CD4-positive, alpha-beta memory T cell (primary cell): ENCODE data around the gene RPL22. TPM values are rescaled to one million over a fixed set of nuclear protein-coding genes. Genes with fewer than 3 reads are reported as not detected.

Source experiments
- CTCF ChIA-PET: fragments of 350-600 bp; sonication (Branson Sonifier 250); formaldehyde crosslinking; loops from one replicate; lab custom pipeline; 2021; ENCODE audit warnings: inconsistent platforms; ENCODE audit not compliant: partially characterized antibody; lab: Charles Lee
- POLR2A ChIA-PET: fragments of 350-600 bp; sonication (Branson Sonifier 250); formaldehyde crosslinking; loops from one replicate; lab custom pipeline; 2021; ENCODE audit not compliant: partially characterized antibody; lab: Charles Lee
- DNase-seq, 5 donors: peaks; one replicate each; pipeline versions ENCODE4 v3.0.0 to v3.0.0-alpha.2; 2020 to 2022; ENCODE audit warnings: mixed read lengths in 1 of 5
- H3K27ac ChIP-seq: one replicate; pipeline ENCODE4 v1.7.0; 2013; ENCODE audit warnings: low read depth, low read length
- H3K27me3 ChIP-seq: 2 replicates; pipeline ENCODE4 v1.7.0; 2013; ENCODE audit warnings: mild to moderate bottlenecking, low read length, moderate library complexity; ENCODE audit not compliant: insufficient read depth
- H3K36me3 ChIP-seq: 2 replicates; pipeline ENCODE4 v1.7.0; 2013; ENCODE audit warnings: mild to moderate bottlenecking, low read length, moderate library complexity; ENCODE audit not compliant: insufficient read depth
- H3K4me1 ChIP-seq: 2 replicates; pipeline ENCODE4 v1.7.0; 2013; ENCODE audit warnings: mild to moderate bottlenecking, low read length, moderate library complexity; ENCODE audit not compliant: insufficient read depth
- H3K4me3 ChIP-seq, 2 donors: one replicate each; pipeline ENCODE4 v1.7.0; 2013; ENCODE audit warnings: low read length in 2 of 2, mild to moderate bottlenecking in 1 of 2
- H3K9me3 ChIP-seq, 2 donors: one replicate each; pipeline ENCODE4 v1.7.0; 2013; ENCODE audit warnings: low read length in 2 of 2, control low read depth in 1 of 2; ENCODE audit not compliant: control insufficient read depth in 1 of 2
- H3K27ac Mint-ChIP-seq, 7 donors: one replicate each; pipeline ENCODE4 v1.8.0; 2020 to 2021; ENCODE audit warnings: mixed read lengths in 7 of 7, mild to moderate bottlenecking in 6 of 7, inconsistent platforms in 3 of 7, moderate library complexity in 3 of 7
- H3K27me3 Mint-ChIP-seq, 2 donors: one replicate each; pipeline ENCODE4 v1.8.0; 2020 to 2021; ENCODE audit warnings: mixed read lengths in 2 of 2
- H3K36me3 Mint-ChIP-seq, 2 donors: one replicate each; pipeline ENCODE4 v1.8.0; 2020 to 2021; ENCODE audit warnings: mixed read lengths in 2 of 2, inconsistent platforms in 1 of 2, mild to moderate bottlenecking in 1 of 2
- H3K4me1 Mint-ChIP-seq, 4 donors: one replicate each; pipeline ENCODE4 v1.8.0; 2020 to 2021; ENCODE audit warnings: mixed read lengths in 4 of 4, mild to moderate bottlenecking in 1 of 4
- H3K4me3 Mint-ChIP-seq, 8 donors: one replicate each; pipeline ENCODE4 v1.8.0; 2020 to 2021; ENCODE audit warnings: mixed read lengths in 8 of 8, mild to moderate bottlenecking in 7 of 8, moderate library complexity in 6 of 8, inconsistent platforms in 3 of 8
- H3K9me3 Mint-ChIP-seq, 8 donors: one replicate each; pipeline ENCODE4 v1.8.0; 2020 to 2021; ENCODE audit warnings: mixed read lengths in 8 of 8, mild to moderate bottlenecking in 5 of 8, inconsistent platforms in 3 of 8, moderate library complexity in 1 of 8
- intact Hi-C: fragments of 100-400 bp; cut with micrococcal nuclease; formaldehyde crosslinking; loops from one replicate; pipeline ENCODE4 v1.15.1; 2023
- polyA plus RNA-seq, 2 donors: library from polyadenylated mRNA; unstranded; fragments of 300-500 nt; fragmentation: Illumina TruSeq; gene quantifications; one replicate each; pipeline ENCODE4 v1.2.3, GENCODE V29; 2021
- total RNA-seq, 2 experiments: library from RNA; stranded (reverse); gene quantifications; one replicate each; pipeline ENCODE4 v1.2.3, GENCODE V29; 2021

RPL22 gene
- total RNA-seq (100 to 1,000 TPM; 491 to 503 TPM), polyA plus RNA-seq (100 to 1,000 TPM; 215 to 259 TPM)

GRCh38 chr1:6199298-6200187, at the start of gene RPL22:
TSS of gene RPL22 (minus strand) at chr1:6199595. CDS start at chr1:6199573, 22 bp downstream.
- intact Hi-C loops: loop anchor here (1.0 to 10.0 kb wide), 5 partner anchors 36 to 586 kb away; partner anchors contain the start of genes ACOT7, CAMTA1, ICMT and NPHP4
- Histone ChIP-seq H3K27ac (peak within 1 kb of the TSS; percentile 74), H3K4me3 (peak within 1 kb of the TSS; percentile 57 to 84), H3K9me3 (no peaks in the 10 kb centered on the region), H3K36me3 (peaks cover 18% of the 10 kb centered on the region), H3K4me1 (peaks cover 38% of the 10 kb centered on the region), H3K27me3 (no peaks in the 10 kb centered on the region)
- Mint-ChIP-seq H3K9me3 (no peaks in the 10 kb centered on the region), H3K4me1 (peaks cover 31 to 53% (median 42%) of the 10 kb centered on the region in 4 donors), H3K36me3 (peaks cover 17 to 32% of the 10 kb centered on the region in 2 donors), H3K27ac (peak within 1 kb of the TSS; percentile 86 to 97 (median 95)), H3K27me3 (peaks cover 0 to 2% of the 10 kb centered on the region in 2 donors), H3K4me3 (peak within 1 kb of the TSS; percentile 88 to 94 (median 92))
- ChIA-PET CTCF (interaction anchor here (1.7 kb wide), 1 partner anchor 45 kb away, joined by 6 read pairs; no protein-coding TSS in a partner anchor), POLR2A (interaction anchor here (0.6 to 1.7 kb wide), 10 partner anchors 14 to 502 kb away, joined by 3 to 4 read pairs (median 3); partner anchors contain the start of genes ACOT7, DNAJC11 and ICMT)
- peak; percentile 94 to 99 (median 97) for DNase-seq

- Histone ChIP-seq H3K27me3 (peaks cover 24% of the 10 kb centered on the region), H3K9me3 (no peaks in the 10 kb centered on the region), H3K27ac (no peak overlapping the region), H3K4me3 (no peak overlapping the region), H3K4me1 (peaks cover 18% of the 10 kb centered on the region), H3K36me3 (no peaks in the 10 kb centered on the region)
- H3K36me3 Mint-ChIP-seq: no peaks in the 10 kb centered on the region
- H3K4me1 Mint-ChIP-seq: peaks cover 5 to 21% (median 8%) of the 10 kb centered on the region in 4 donors
- POLR2A ChIA-PET: interaction anchor here (2.5 kb wide), 1 partner anchor 156 kb away, joined by 7 read pairs; no protein-coding TSS in a partner anchor
- peaks cover 20 to 34% of the 10 kb centered on the region in 2 donors for H3K27me3 Mint-ChIP-seq
- CTCF ChIA-PET: interaction anchor here (0.7 to 5.3 kb wide), 9 partner anchors 9 to 215 kb away, joined by 3 to 66 read pairs (median 11); no protein-coding TSS in a partner anchor
- intact Hi-C loops: loop anchor here (5.0 to 10.0 kb wide), 3 partner anchors 41 to 256 kb away; partner anchors contain the start of genes NPHP4 and RNF207
- H3K4me3 Mint-ChIP-seq: peak overlapping the region in 1 of 8 donors; percentile 31
- DNase-seq: no peak
- peaks cover 0 to 2% (median 0%) of the 10 kb centered on the region in 8 donors for H3K9me3 Mint-ChIP-seq
- no peak overlapping the region for H3K27ac Mint-ChIP-seq
Measured at GRCh38 chr1:6248161-6248776, 48.9 kb upstream of the RPL22 start.

GRCh38 chr1:6247651-6248050, 48.3 kb upstream of the RPL22 start:
- no peak overlapping the region for H3K27ac ChIP-seq
- Mint-ChIP-seq H3K27me3 (peaks cover 20 to 36% of the 10 kb centered on the region in 2 donors), H3K36me3 (no peaks in the 10 kb centered on the region), H3K4me1 (peaks cover 5 to 21% (median 8%) of the 10 kb centered on the region in 4 donors), H3K27ac (no peak overlapping the region), H3K9me3 (peaks cover 0 to 2% (median 0%) of the 10 kb centered on the region in 8 donors), H3K4me3 (peak overlapping the region in 1 of 8 donors; percentile 14)
- H3K4me1 ChIP-seq: peaks cover 18% of the 10 kb centered on the region
- H3K9me3 ChIP-seq: no peaks in the 10 kb centered on the region
- H3K27me3 ChIP-seq: peaks cover 30% of the 10 kb centered on the region
- DNase-seq: no peak
- no peak overlapping the region for H3K4me3 ChIP-seq
- ChIA-PET POLR2A (interaction anchor here (2.5 kb wide), 1 partner anchor 157 kb away, joined by 7 read pairs; no protein-coding TSS in a partner anchor), CTCF (interaction anchor here (0.7 to 5.3 kb wide), 16 partner anchors 10 to 216 kb away, joined by 3 to 66 read pairs (median 6); no protein-coding TSS in a partner anchor)
- intact Hi-C loops: loop anchor here (5.0 to 10.0 kb wide), 3 partner anchors 40 to 255 kb away; partner anchors contain the start of genes NPHP4 and RNF207
- H3K36me3 ChIP-seq: no peaks in the 10 kb centered on the region

GRCh38 chr1:6246497-6247467, 47.4 kb upstream of the RPL22 start:
- H3K27ac Mint-ChIP-seq: peak overlapping the region in 2 of 7 donors; percentile 85
- CTCF ChIA-PET: interaction anchor here (0.7 to 5.3 kb wide), 38 partner anchors 9 to 736 kb away, joined by 3 to 66 read pairs (median 4); partner anchors contain the start of gene RNF207
- H3K27ac ChIP-seq: no peak overlapping the region
- H3K4me3 Mint-ChIP-seq: peak overlapping the region; percentile 5 to 87 (median 54)
- intact Hi-C loops: loop anchor here (1.0 to 10.0 kb wide), 7 partner anchors 39 to 254 kb away; partner anchors contain the start of genes NPHP4 and RNF207
- H3K27me3 ChIP-seq: peaks cover 30% of the 10 kb centered on the region
- peaks cover 0 to 2% (median 0%) of the 10 kb centered on the region in 8 donors for H3K9me3 Mint-ChIP-seq
- POLR2A ChIA-PET: interaction anchor here (0.6 to 2.5 kb wide), 5 partner anchors 11 to 217 kb away, joined by 3 to 7 read pairs (median 3); partner anchors contain the start of gene ICMT
- DNase-seq: peak; percentile 71 to 79 (median 72)
- H3K36me3 ChIP-seq: no peaks in the 10 kb centered on the region
- peaks cover 20 to 34% of the 10 kb centered on the region in 2 donors for H3K27me3 Mint-ChIP-seq
- H3K4me1 ChIP-seq: peaks cover 20% of the 10 kb centered on the region
- no peaks in the 10 kb centered on the region for H3K9me3 ChIP-seq
- H3K4me1 Mint-ChIP-seq: peaks cover 5 to 22% (median 8%) of the 10 kb centered on the region in 4 donors
- no peaks in the 10 kb centered on the region for H3K36me3 Mint-ChIP-seq
- no peak overlapping the region for H3K4me3 ChIP-seq

- Histone ChIP-seq H3K4me1 (peaks cover 23% of the 10 kb centered on the region), H3K9me3 (no peaks in the 10 kb centered on the region), H3K27me3 (peaks cover 36% of the 10 kb centered on the region), H3K4me3 (no peak overlapping the region), H3K36me3 (no peaks in the 10 kb centered on the region), H3K27ac (no peak overlapping the region)
- intact Hi-C loops: loop anchor here (1.0 to 10.0 kb wide), 8 partner anchors 39 to 254 kb away; partner anchors contain the start of genes NPHP4 and RNF207
- ChIA-PET CTCF (interaction anchor here (0.7 to 5.3 kb wide), 30 partner anchors 8 to 735 kb away, joined by 3 to 66 read pairs (median 4); partner anchors contain the start of gene RNF207), POLR2A (interaction anchor here (0.7 to 1.4 kb wide), 3 partner anchors 10 to 150 kb away, joined by 3 to 6 read pairs (median 3); partner anchors contain the start of gene ICMT)
- H3K4me3 Mint-ChIP-seq: peak overlapping the region in 1 of 8 donors; percentile 34
- H3K27ac Mint-ChIP-seq: peak overlapping the region in 2 of 7 donors; percentile 85
- H3K27me3 Mint-ChIP-seq: peaks cover 28 to 40% of the 10 kb centered on the region in 2 donors
- H3K4me1 Mint-ChIP-seq: peaks cover 8 to 29% (median 13%) of the 10 kb centered on the region in 4 donors
- H3K36me3 Mint-ChIP-seq: no peaks in the 10 kb centered on the region
- H3K9me3 Mint-ChIP-seq: peaks cover 0 to 2% (median 0%) of the 10 kb centered on the region in 8 donors
- no peak for DNase-seq
Measured at GRCh38 chr1:6245869-6246496, 46.6 kb upstream of the RPL22 start.
